Type B pancreatic cell (in vitro differentiated cells): ENCODE measurements around the gene VDR. TPM values are rescaled to one million over a fixed set of nuclear protein-coding genes. Genes with fewer than 3 reads are reported as not detected.

ENCODE experiments used
- DNase-seq: peaks from one replicate; pipeline ENCODE4 v3.0.0; 2021; ENCODE audit warnings: mixed read lengths; ENCODE audit not compliant: unreplicated experiment; ENCODE audit errors: extremely low spot score
- H3K27ac Mint-ChIP-seq: 2 replicates; pipeline ENCODE4 v1.8.0; 2021; ENCODE audit warnings: mild to moderate bottlenecking, mixed read lengths
- H3K27me3 Mint-ChIP-seq: 2 replicates; pipeline ENCODE4 v1.8.0; 2021; ENCODE audit warnings: mixed read lengths
- H3K36me3 Mint-ChIP-seq: 2 replicates; pipeline ENCODE4 v1.8.0; 2021; ENCODE audit warnings: mixed read lengths
- H3K4me1 Mint-ChIP-seq: one replicate; pipeline ENCODE4 v1.8.0; 2021; ENCODE audit warnings: mixed read lengths; ENCODE audit not compliant: unreplicated experiment
- H3K4me3 Mint-ChIP-seq: 2 replicates; pipeline ENCODE4 v1.8.0; 2021; ENCODE audit warnings: mild to moderate bottlenecking, mixed read lengths
- H3K9me3 Mint-ChIP-seq: 2 replicates; pipeline ENCODE4 v1.8.0; 2021; ENCODE audit warnings: mixed read lengths
- total RNA-seq: library from RNA; stranded (reverse); gene quantifications from 2 replicates; pipeline ENCODE4 v1.2.1, GENCODE V29; 2021; ENCODE audit warnings: low replicate concordance
- TF ChIP-seq, protein P1 (sequence below): fragments of 200-600 bp; sonication (generic); conservative IDR thresholded peaks from 2 replicates; pipeline ENCODE4 v1.5.0; 2021; ENCODE audit warnings: antibody characterized with exemption, mild to moderate bottlenecking

VDR gene
- total RNA-seq, 1 donor from 2014 or later, result 0.77 TPM

DNA sequence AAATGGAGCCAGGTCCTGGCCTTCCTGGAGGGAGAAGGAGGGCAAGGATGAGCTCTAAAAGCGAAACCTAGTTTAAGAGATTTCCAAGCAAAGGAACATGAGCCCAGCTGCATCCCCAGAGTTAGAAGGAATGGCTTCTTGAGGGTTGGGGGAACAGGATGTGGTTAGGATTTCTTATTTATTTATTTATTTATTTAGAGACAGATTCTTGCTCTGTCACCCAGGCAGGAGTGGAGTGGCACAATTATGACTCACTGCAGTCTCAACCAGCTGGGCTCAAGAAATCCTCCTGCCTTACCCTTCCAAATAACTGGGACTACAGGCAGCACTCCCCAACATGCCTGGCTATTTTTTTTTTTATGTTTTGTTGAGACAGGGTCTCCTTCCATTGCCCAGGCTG, 33.3 kb upstream of the VDR start:
- H3K27ac Mint-ChIP-seq, result no peak overlapping the region
- H3K36me3 Mint-ChIP-seq, result no peaks in the 10 kb centered on the region
- TF ChIP-seq, protein P1, sequence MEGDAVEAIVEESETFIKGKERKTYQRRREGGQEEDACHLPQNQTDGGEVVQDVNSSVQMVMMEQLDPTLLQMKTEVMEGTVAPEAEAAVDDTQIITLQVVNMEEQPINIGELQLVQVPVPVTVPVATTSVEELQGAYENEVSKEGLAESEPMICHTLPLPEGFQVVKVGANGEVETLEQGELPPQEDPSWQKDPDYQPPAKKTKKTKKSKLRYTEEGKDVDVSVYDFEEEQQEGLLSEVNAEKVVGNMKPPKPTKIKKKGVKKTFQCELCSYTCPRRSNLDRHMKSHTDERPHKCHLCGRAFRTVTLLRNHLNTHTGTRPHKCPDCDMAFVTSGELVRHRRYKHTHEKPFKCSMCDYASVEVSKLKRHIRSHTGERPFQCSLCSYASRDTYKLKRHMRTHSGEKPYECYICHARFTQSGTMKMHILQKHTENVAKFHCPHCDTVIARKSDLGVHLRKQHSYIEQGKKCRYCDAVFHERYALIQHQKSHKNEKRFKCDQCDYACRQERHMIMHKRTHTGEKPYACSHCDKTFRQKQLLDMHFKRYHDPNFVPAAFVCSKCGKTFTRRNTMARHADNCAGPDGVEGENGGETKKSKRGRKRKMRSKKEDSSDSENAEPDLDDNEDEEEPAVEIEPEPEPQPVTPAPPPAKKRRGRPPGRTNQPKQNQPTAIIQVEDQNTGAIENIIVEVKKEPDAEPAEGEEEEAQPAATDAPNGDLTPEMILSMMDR, result no peak
- peaks cover 5% of the 10 kb centered on the region for H3K4me1 Mint-ChIP-seq
- no peak overlapping the region for H3K4me3 Mint-ChIP-seq
- H3K27me3 Mint-ChIP-seq, result peaks cover 11% of the 10 kb centered on the region
- no peaks in the 10 kb centered on the region for H3K9me3 Mint-ChIP-seq
- DNase-seq, result no peak

DNA sequence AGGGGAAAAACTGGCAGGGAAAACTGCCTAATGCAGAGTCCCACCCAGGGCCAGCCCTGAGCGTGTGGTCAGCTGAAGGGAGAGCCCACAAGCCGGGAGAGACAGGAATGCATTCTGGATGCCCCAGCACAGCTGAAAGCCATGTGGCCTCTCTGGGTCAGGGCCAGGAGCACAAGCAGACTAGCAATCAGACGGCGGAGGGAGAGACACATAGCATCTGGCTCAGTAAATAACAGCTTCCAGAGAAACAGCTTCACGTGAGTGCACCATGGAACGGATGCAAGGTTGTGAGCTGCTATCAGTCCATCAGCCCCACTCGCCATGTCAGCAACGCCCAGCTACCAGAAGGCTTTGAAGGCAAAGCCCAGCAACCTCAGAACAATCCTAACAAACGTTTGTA, 30.4 kb upstream of the VDR start:
- TF ChIP-seq, protein P1, result no peak
- Mint-ChIP-seq H3K4me1 (no peaks in the 10 kb centered on the region), H3K27ac (no peak overlapping the region), H3K4me3 (no peak overlapping the region), H3K9me3 (no peaks in the 10 kb centered on the region), H3K27me3 (peaks cover 8% of the 10 kb centered on the region), H3K36me3 (no peaks in the 10 kb centered on the region)
- DNase-seq, result no peak

DNA sequence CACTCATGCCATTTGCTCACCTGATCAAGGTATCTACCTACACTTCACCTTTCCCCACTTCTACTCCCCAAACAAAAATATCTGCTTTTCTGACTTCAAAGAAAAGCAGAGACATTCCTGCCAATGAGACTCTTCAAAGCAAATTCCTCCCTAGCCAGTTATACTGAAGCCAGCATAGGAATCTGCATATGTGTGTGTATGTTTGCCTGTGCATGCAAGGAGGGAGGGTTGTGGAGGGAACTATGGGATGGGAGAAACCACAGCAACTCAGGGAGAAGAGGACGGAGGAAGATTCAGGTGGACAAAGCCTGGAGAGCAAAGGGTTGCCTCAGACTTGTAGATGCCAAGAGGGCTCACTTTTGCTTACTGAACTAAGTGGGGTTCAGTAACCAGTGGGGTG, 26.4 kb upstream of the VDR start:
- Mint-ChIP-seq H3K27me3 (peaks cover 16% of the 10 kb centered on the region), H3K4me3 (no peak overlapping the region), H3K9me3 (no peaks in the 10 kb centered on the region), H3K27ac (no peak overlapping the region), H3K4me1 (no peaks in the 10 kb centered on the region), H3K36me3 (no peaks in the 10 kb centered on the region)
- no peak for DNase-seq
- TF ChIP-seq, protein P1, result no peak

DNA sequence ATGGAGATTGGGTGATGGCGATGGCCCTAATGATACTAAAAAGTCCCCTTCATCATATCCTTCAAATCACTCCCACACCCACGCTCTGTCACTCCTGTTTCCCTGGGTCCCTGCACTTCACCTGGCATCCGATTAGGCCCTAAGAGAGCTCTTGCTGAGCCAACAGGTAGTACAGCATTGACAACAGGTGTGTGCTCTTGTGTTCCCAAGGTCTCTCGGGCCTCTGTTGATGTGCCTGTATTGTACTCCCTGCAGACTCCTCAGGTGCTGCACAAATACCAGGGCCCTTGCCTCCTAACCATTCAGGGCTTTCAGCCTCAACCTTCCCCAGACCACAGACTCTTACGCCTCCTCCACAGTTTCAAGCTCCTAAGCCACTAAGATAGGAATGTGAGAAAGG, 25.8 kb upstream of the VDR start:
- Mint-ChIP-seq H3K36me3 (no peaks in the 10 kb centered on the region), H3K4me1 (no peaks in the 10 kb centered on the region)
- DNase-seq, result no peak

DNA sequence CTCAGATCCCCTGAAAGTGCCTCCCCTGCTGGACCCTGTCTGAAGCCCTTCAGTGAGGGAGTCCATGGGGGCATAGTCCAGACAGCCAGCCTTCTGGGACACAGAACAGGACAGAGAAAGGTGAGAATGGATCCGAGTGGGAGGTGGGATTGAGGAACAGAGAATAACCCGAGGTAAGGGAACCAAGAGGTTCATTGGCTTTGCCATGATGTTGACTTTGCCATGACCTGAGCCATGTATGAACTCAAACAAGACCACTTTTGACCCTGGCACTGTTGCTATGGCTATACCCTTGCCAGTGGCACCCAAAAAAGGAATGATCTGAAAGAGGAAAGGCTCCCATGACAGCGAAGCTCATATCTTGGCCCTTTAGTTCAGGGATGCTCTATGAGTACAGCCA, 22.6 kb upstream of the VDR start:
- TF ChIP-seq, protein P1, result no peak
- Mint-ChIP-seq H3K4me3 (no peak overlapping the region), H3K27me3 (peaks cover 38% of the 10 kb centered on the region), H3K4me1 (no peaks in the 10 kb centered on the region), H3K9me3 (no peaks in the 10 kb centered on the region), H3K27ac (no peak overlapping the region), H3K36me3 (no peaks in the 10 kb centered on the region)
- no peak for DNase-seq

More for the DNA sequence above, 25.8 kb upstream of the VDR start:
- Mint-ChIP-seq H3K27ac (no peak overlapping the region), H3K9me3 (no peaks in the 10 kb centered on the region), H3K4me3 (no peak overlapping the region), H3K27me3 (peaks cover 16% of the 10 kb centered on the region)
- TF ChIP-seq, protein P1, result no peak

DNA sequence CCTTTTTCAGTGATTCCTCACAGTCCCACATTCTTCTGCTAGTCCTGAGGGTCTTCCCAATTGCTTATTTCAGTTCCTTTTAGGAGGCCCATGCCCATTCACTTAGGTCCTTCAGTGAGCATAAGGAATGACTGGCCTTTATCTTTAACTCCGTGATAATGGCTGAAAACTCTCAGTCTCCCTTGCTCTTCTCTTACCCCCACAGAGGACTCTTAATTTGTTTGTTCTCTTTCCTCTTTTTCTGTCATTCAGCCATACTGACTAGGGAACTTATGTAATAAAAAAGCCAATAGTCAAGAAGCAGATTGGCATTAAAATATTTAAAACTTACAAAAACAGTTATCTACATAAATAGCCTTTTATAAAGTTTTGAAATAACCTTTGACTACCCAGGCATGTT, 17.1 kb upstream of the VDR start:
- H3K27me3 Mint-ChIP-seq, result peaks cover 37% of the 10 kb centered on the region
- H3K9me3 Mint-ChIP-seq, result no peaks in the 10 kb centered on the region
- H3K4me3 Mint-ChIP-seq, result no peak overlapping the region
- no peaks in the 10 kb centered on the region for H3K36me3 Mint-ChIP-seq
- DNase-seq, result no peak
- no peak overlapping the region for H3K27ac Mint-ChIP-seq
- TF ChIP-seq, protein P1, result no peak
- no peaks in the 10 kb centered on the region for H3K4me1 Mint-ChIP-seq
